A172 (cell line): ENCODE measurements around the gene EXO5. TPM values are rescaled to one million over a fixed set of nuclear protein-coding genes. Genes with fewer than 3 reads are reported as not detected.
"Not testable (repeated sequence)": the region's sequence is repeated elsewhere in the genome, so short reads cannot be mapped to it uniquely, and the experiment has no call there.

Source experiments
- DNase-seq: peaks from one replicate; pipeline ENCODE4 v3.0.0-alpha.2; 2015; ENCODE audit warnings: low spot score
- total RNA-seq: library from RNA; depleted of rRNA; stranded (reverse); fragments of >200 nt; shearing (Covaris generic); gene quantifications from 2 replicates; pipeline ENCODE4 v1.2.3, GENCODE V29; 2014; rRNA removed

Gene EXO5
- total RNA-seq, 1 experiment from 2014 or later: 2.2 TPM

DNA sequence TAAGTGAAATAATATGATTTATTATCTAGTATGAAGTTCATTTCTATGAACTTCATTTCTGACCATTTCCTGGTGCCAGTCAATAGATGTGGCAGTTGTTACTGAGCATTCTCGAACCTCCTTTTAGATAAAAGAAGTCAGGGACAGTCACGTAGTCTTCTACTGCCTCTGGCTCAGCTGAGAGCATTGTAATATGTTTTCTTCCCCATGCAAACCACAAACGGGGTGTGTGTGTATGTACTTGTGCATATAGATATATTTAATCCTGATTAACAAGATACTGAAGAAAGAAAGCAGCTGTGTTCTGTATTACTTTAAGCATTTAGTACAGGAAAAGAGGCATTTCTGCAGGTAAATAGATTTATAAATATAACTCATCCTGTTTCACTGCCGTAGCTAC lies 44.5 kb downstream of the EXO5 start:
- no peak for DNase-seq

GRCh38 chr1:40554807-40555206 lies 46.2 kb downstream of the EXO5 start:
- DNase-seq: not testable (repeated sequence)

DNA sequence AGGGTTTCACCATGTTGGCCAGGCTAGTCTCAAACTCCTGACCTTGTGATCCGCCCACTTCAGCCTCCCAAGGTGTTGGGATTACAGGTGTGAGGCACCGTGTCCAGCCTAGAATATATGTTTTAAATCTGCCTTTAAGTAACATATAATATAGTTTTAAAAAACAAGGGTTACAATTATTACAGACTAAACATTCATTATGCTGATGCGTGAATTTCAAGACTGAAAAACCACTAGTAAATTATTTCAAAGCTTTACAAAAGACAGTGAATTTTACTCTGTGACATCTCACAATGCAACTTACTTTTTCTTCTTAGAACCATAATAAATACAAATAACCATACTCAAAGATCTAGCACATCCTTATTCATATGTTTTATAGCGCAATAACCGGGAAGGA lies 47.6 kb downstream of the EXO5 start:
- no peak for DNase-seq

DNA sequence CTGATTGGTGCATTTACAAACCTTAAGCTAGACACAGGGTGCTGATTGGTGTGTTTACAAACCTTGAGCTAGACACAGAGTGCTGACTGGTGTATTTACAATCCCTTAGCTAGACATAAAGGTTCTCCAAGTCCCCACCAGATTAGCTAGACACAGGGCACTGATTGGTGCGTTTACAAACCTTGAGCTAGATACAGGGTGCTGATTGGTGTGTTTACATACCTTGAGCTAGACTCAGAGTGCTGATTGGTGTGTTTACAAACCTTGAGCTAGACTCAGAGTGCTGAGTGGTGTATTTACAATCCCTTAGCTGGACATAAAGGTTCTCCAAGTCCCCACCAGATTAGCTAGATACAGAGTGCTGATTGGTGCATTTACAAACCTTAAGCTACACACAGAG lies 49.7 kb downstream of the EXO5 start:
- DNase-seq: not testable (repeated sequence)

GRCh38 chr1:40562185-40562584 lies 53.6 kb downstream of the EXO5 start:
- DNase-seq: no peak

DNA sequence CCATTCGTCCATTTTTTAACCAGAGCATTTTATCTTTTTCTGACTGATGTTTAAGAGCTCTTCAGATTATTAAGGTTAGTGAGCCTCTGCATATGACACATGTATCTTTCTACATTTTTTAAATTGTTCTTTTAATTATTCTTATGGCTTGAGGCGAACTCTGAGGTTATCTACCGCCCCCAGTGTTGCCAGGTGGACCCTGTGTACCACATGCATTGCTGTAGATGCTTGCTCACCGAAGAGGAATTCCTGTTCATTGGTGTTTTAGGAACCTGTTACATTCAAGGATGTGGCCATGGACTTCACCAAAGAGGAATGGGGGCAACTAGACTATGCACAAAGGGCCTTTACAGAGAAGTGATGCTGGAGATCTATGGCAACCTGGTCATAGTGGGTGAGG lies 54.7 kb downstream of the EXO5 start:
- no peak for DNase-seq

GRCh38 chr1:40564506-40564905 lies 55.9 kb downstream of the EXO5 start:
- no peak for DNase-seq

- DNase-seq: no peak
Measured at GRCh38 chr1:40564913-40565312, 56.3 kb downstream of the EXO5 start.

Other genes with a start within 250 kb of the EXO5 start
- gene COL9A2, start 191.5 kb upstream of the EXO5 start, total RNA-seq: 0.67 and 0.90 TPM in 2 replicates
- gene SMAP2, start 135.0 kb upstream of the EXO5 start, total RNA-seq: 10.3 and 11.9 TPM in 2 replicates
- gene ZFP69B, start 58.3 kb upstream of the EXO5 start, total RNA-seq: 3.5 and 4.2 TPM in 2 replicates
- gene ZFP69, start 31.5 kb upstream of the EXO5 start, total RNA-seq: not detected in 2 replicates
- gene ZNF684, start 22.9 kb downstream of the EXO5 start, total RNA-seq: 5.0 TPM in 2 replicates
- gene RIMS3, start 156.9 kb downstream of the EXO5 start, total RNA-seq: 3.1 and 3.6 TPM in 2 replicates
- gene NFYC, start 182.9 kb downstream of the EXO5 start, total RNA-seq: 27.3 and 28.2 TPM in 2 replicates